AG04449 (cell line): ENCODE results near the gene OGFOD3.

Experiments
- CTCF ChIA-PET: fragments of 350-600 bp; formaldehyde crosslinking; extraction: SDS; loops from one replicate; lab custom pipeline; 2021; ENCODE audit warnings: antibody characterized with exemption; lab: Yijun Ruan, JAX
- POLR2A ChIA-PET: fragments of 400-600, 350-600 bp; formaldehyde crosslinking; extraction: SDS; loops from one replicate; lab custom pipeline; 2020; ENCODE audit warnings: antibody characterized with exemption, inconsistent platforms; lab: Yijun Ruan, JAX
- DNase-seq: peaks from one replicate; pipeline ENCODE4 v3.0.0-alpha.2; 2010; ENCODE audit warnings: low read depth, low spot score
- H3K4me3 ChIP-seq: 2 replicates; pipeline ENCODE4 v1.5.1; 2011; ENCODE audit warnings: low read depth, mild to moderate bottlenecking, control low read depth, low read length
- TF ChIP-seq, protein P1 (sequence below): IDR thresholded peaks from one replicate; pipeline ENCODE4 v1.5.1; 2011; ENCODE audit warnings: mild to moderate bottlenecking, moderate library complexity, low read length, control low read depth, inconsistent platforms; ENCODE audit not compliant: insufficient read depth; ENCODE audit errors: missing control alignments

Gene OGFOD3

DNA sequence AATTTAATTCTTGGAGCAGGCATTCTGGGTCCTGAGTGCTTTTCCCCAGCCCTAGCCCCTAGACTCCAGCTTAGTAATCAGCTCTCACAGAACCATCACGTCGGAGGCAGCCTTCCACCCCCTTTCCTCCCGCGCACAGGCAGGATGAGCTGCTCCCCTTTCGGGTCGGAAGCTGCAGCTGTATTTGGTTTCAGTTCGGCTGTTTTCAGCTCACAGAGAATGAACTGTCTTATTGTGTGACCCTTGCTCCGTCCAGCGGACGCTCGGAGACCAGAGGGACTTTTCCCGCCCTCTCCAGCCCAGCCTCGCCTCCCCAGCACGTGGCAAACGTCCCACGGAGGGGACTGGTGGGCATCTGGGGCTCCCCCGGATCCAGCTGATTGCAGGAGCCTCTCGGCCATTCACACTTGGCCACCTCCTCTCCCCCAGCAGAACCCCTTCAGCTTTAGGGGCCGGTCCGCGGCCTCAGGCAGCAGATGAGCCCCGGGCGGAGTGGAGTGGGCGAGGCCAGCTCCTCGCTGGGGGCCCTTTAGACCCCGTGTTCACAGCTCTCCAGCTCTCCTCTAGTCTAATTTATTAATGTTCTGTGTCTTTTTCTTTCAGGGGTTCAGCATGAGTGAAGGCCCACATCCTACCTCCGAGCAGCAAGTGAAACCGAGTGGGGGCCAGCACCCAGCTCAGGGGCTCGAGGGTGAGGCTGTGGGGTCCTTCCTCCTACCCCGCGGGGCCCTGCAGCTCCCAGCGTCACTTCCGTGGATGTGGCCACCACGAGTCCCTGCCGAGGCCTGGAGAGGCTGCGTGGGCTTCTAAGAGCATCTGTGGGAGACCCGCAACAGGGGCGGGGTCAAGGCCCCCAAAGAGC is 47.7 kb downstream of the OGFOD3 start:
- TF ChIP-seq, protein P1, sequence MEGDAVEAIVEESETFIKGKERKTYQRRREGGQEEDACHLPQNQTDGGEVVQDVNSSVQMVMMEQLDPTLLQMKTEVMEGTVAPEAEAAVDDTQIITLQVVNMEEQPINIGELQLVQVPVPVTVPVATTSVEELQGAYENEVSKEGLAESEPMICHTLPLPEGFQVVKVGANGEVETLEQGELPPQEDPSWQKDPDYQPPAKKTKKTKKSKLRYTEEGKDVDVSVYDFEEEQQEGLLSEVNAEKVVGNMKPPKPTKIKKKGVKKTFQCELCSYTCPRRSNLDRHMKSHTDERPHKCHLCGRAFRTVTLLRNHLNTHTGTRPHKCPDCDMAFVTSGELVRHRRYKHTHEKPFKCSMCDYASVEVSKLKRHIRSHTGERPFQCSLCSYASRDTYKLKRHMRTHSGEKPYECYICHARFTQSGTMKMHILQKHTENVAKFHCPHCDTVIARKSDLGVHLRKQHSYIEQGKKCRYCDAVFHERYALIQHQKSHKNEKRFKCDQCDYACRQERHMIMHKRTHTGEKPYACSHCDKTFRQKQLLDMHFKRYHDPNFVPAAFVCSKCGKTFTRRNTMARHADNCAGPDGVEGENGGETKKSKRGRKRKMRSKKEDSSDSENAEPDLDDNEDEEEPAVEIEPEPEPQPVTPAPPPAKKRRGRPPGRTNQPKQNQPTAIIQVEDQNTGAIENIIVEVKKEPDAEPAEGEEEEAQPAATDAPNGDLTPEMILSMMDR = no peak
- ChIA-PET POLR2A (no interaction called here), CTCF (interaction anchor here (0.8 to 2.6 kb wide), 3 partner anchors 12 to 20 kb away, joined by 3 to 18 read pairs (median 3); no protein-coding TSS in a partner anchor)
- DNase-seq = no peak
- H3K4me3 ChIP-seq = peak overlapping the region; percentile 29

DNA sequence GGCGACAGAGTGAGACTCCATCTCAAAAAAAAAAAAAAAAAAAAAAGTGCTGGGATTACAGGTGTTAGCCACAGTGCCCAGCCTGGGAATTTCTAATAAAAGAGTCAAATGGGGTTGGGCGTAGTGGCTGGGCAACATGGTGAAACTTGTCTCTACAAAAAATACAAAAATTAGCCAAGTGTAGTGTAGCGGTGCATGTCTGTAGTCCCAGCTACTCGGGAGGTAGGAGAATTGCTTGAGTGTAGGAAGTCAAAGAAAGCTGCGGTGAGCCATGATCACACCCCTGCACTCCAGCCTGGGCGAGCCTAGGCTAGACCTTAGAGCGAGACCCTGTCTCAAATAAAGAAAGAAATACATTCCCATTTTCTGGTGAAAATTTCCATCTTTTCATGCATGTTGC is 49.2 kb downstream of the OGFOD3 start:
- TF ChIP-seq, protein P1 = no peak
- DNase-seq = no peak
- ChIA-PET POLR2A (no interaction called here), CTCF (interaction anchor here (2.6 kb wide), 1 partner anchor 19 kb away, joined by 18 read pairs; no protein-coding TSS in a partner anchor)
- no peak overlapping the region for H3K4me3 ChIP-seq

DNA sequence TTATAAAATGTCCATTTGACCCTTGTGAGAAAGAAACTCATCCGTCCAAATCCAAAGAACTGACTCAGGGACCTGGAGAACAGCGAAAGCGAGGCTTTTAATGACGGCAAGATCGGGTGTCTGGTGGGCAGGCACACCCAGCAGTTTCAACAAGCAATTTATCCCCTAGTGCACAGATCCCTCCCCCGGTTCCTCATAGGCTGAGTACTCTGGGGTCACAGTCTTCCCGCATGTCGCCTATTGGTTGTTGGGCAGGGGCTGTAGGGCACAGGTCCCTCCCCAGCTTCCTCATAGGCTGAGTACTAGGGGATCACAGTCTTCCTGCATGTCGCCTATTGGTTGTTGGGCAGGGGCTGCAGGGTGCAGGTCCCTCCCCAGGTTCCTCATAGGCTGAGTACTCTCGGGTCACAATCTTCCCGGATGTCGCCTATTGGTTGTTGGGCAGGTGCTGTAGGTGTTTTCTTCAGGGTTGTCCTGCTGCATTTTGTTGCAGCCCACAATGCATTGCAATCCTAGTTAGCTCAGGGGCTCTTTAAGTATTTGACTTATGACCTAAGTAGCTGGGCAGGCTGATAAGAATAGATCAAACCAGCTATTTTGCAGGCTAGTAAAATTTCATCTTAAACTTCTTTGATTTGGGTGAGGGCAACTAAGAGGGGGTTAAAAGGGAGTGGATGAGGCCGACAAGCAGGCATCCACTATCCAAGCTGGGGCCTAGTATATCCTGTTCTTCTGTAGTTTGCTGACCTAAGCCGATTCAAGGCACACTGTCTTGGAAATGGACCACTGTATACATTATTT is 50.5 kb downstream of the OGFOD3 start:
- POLR2A ChIA-PET = no interaction called here
- CTCF ChIA-PET = interaction anchor here (1.3 to 1.8 kb wide), 2 partner anchors 10 to 16 kb away, joined by 3 to 7 read pairs; no protein-coding TSS in a partner anchor
- TF ChIP-seq, protein P1 = no peak
- H3K4me3 ChIP-seq = no peak overlapping the region
- DNase-seq = no peak

DNA sequence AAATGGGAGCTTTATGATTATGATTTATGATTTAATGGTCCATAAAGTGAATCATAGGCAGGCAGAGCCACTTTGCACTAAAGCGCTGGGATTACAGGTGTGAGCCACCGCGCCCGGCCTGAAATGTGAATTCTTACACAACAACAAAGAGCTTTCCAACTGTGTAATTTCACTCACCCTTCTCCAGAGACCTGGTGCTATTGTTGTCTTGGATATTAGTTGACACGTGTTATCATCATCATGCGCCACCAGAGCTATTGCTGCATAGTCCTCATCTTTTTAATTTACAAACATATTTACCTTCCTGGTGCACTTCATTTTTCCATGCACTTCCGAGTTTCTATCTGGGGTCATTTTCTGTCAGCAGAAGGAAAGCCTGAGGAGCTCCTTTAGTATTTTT is 51.6 kb downstream of the OGFOD3 start:
- POLR2A ChIA-PET = interaction anchor here (0.7 kb wide), 1 partner anchor 116 kb away, joined by 6 read pairs; no protein-coding TSS in a partner anchor
- DNase-seq = no peak
- H3K4me3 ChIP-seq = no peak overlapping the region

DNA sequence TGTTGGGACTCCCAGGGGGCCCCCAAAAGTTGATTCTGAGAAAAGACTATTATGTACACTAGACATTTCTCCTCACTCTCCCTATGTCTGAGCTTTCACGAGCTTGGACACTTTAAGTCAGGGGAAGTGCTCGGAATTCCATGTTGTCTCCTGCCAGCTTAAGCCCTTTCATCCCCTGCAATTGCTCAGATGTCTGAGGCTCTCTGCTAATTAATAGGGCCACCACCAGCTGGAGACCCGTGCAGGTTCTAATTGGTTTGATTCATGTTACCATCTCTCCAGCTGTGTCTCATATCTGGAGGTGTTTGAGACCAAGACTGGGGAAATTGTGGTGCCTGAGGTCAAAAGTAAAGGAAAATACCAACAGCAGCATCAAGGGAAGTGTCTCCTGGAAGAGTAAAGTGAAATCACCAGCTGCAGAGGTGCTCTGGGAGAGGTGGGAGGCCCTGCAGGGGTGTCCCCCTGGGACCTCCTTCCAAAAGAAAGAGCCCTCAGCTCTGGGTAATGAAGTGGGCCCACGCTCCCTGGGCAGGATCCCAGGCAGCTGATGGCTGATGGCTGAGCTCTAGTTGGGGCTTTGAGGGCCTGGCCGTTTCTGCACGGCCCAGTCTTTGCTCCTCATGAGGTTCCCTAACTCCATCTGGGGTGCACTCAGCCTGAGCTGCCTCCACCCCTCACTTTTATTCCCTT is 52.6 kb downstream of the OGFOD3 start:
- CTCF ChIA-PET = interaction anchor here (1.4 to 2.3 kb wide), 5 partner anchors 9 to 59 kb away, joined by 3 to 18 read pairs (median 5); no protein-coding TSS in a partner anchor
- DNase-seq = no peak
- TF ChIP-seq, protein P1 = no peak
- POLR2A ChIA-PET = no interaction called here
- H3K4me3 ChIP-seq = no peak overlapping the region

More for the DNA sequence above, 51.6 kb downstream of the OGFOD3 start:
- TF ChIP-seq, protein P1 = no peak
- CTCF ChIA-PET = interaction anchor here (0.9 to 2.2 kb wide), 7 partner anchors 9 to 58 kb away, joined by 3 to 18 read pairs (median 5); no protein-coding TSS in a partner anchor
